Neural progenitor cell (in vitro differentiated cells): ENCODE results near the gene PARN. TPM values are rescaled to one million over a fixed set of nuclear protein-coding genes. Genes with fewer than 3 reads are reported as not detected.

Experiments
- DNase-seq: peaks from one replicate; pipeline ENCODE4 v3.0.0-alpha.2; 2016; ENCODE audit warnings: low spot score
- H2AFZ ChIP-seq: fragments of 200-600 bp; sonication (generic); replicated peaks from 2 replicates; pipeline ENCODE4 v1.6.1; 2016; ENCODE audit warnings: antibody characterized with exemption
- H3F3A ChIP-seq: fragments of 200-600 bp; sonication (generic); 2 replicates; pipeline ENCODE4 v1.6.1; 2016; ENCODE audit warnings: antibody characterized with exemption, low read depth
- H3K27ac ChIP-seq: fragments of 200-600 bp; sonication (generic); 2 replicates; pipeline ENCODE4 v1.5.1; 2016; ENCODE audit warnings: mild to moderate bottlenecking
- H3K27me3 ChIP-seq: fragments of 200-600 bp; sonication (generic); 2 replicates; pipeline ENCODE4 v1.6.1; 2016; ENCODE audit warnings: mild to moderate bottlenecking, moderate library complexity
- H3K36me3 ChIP-seq: fragments of 200-600 bp; sonication (generic); 2 replicates; pipeline ENCODE4 v1.5.1; 2016
- H3K4me1 ChIP-seq: fragments of 200-600 bp; sonication (generic); 2 replicates; pipeline ENCODE4 v1.6.1; 2016; ENCODE audit warnings: mixed run types
- H3K4me2 ChIP-seq: fragments of 200-600 bp; sonication (generic); 2 replicates; pipeline ENCODE4 v1.6.1; 2016
- H3K4me3 ChIP-seq: fragments of 200-600 bp; sonication (generic); 2 replicates; pipeline ENCODE4 v1.5.1; 2016
- H3K79me2 ChIP-seq: fragments of 200-600 bp; sonication (generic); 2 replicates; pipeline ENCODE4 v1.6.1; 2016; ENCODE audit warnings: low read depth
- H3K9ac ChIP-seq: fragments of 200-600 bp; sonication (generic); 2 replicates; pipeline ENCODE4 v1.6.1; 2016
- H3K9me3 ChIP-seq: fragments of 200-600 bp; sonication (generic); 2 replicates; pipeline ENCODE4 v1.5.1; 2016; ENCODE audit warnings: low read depth
- H4K20me1 ChIP-seq: fragments of 200-600 bp; sonication (generic); 2 replicates; pipeline ENCODE4 v1.6.1; 2016; ENCODE audit warnings: low read depth
- H3K27ac Mint-ChIP-seq: 3 replicates; pipeline ENCODE4 v1.8.0; 2021; ENCODE audit warnings: mixed read lengths
- H3K27me3 Mint-ChIP-seq: 2 replicates; pipeline ENCODE4 v1.8.0; 2022; ENCODE audit warnings: low read depth, mild to moderate bottlenecking, inconsistent platforms, moderate library complexity, mixed read lengths; ENCODE audit not compliant: insufficient read depth
- H3K36me3 Mint-ChIP-seq: 3 replicates; pipeline ENCODE4 v1.8.0; 2021; ENCODE audit warnings: mixed read lengths
- H3K4me1 Mint-ChIP-seq: 3 replicates; pipeline ENCODE4 v1.8.0; 2021; ENCODE audit warnings: mixed read lengths
- H3K4me3 Mint-ChIP-seq: 3 replicates; pipeline ENCODE4 v1.8.0; 2021; ENCODE audit warnings: mild to moderate bottlenecking, moderate library complexity, mixed read lengths
- H3K9me3 Mint-ChIP-seq: 3 replicates; pipeline ENCODE4 v1.8.0; 2020; ENCODE audit warnings: mixed read lengths
- EZH2 ChIP-seq: fragments of 200-600 bp; sonication (generic); IDR thresholded peaks from 2 replicates; pipeline ENCODE4 v1.6.1; 2017; ENCODE audit warnings: antibody characterized with exemption, mild to moderate bottlenecking, moderate library complexity
- EZH2phosphoT487 ChIP-seq: fragments of 200-600 bp; sonication (generic); IDR thresholded peaks from 2 replicates; pipeline ENCODE4 v1.6.1; 2017; ENCODE audit warnings: antibody characterized with exemption
- total RNA-seq: library from RNA; depleted of rRNA; stranded (reverse); fragments of >200 nt; gene quantifications from 2 replicates; pipeline ENCODE4 v1.2.3, GENCODE V29; 2015; ENCODE audit warnings: low replicate concordance
- TF ChIP-seq, protein P1 (sequence below): fragments of 200-600 bp; sonication (generic); IDR thresholded peaks from 2 replicates; pipeline ENCODE4 v1.5.1; 2017; ENCODE audit warnings: antibody characterized with exemption, mild to moderate bottlenecking

The PARN gene
- total RNA-seq, 1 donor from 2014 or later: 53.5 TPM

DNA sequence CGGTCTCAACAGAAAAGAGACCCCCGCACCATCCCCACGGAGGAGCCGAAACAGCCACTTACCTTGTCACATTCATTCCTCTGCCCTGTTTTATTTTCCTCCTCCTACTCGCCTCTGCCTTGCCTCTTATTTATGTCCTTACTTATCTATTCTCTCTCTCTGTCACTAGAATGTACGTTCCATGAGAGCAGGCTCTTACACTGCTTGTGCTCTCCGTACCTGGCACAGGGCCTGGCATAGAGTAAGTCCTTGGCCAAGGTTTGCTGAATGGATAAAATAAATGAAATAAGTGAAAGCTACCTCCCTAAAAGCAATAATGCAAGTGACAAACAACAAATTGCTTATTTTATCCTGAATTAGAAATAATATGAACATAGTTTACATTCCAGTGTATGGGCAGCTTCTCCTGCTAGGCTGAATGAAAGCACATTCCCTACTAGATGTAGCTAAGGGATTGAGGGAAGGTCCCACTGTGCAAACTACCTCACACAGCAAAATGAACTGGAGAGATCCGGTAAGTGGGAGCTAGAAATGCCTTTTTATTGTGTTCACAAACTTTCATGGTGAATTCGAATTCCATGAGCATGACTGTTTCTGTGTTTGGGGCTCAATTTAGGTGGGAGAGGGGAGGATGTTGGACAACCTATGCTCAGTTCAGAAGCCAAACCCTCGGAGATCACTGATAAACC is 173.1 kb downstream of the PARN start:
- no peaks in the 10 kb centered on the region for H3K27me3 ChIP-seq
- H3K27ac Mint-ChIP-seq: no peak overlapping the region
- H3K4me1 Mint-ChIP-seq: peaks cover 4% of the 10 kb centered on the region
- no peak overlapping the region for H2AFZ ChIP-seq
- H3K27me3 Mint-ChIP-seq: no peaks in the 10 kb centered on the region
- H3K4me1 ChIP-seq: peaks cover 12% of the 10 kb centered on the region
- H4K20me1 ChIP-seq: no peaks in the 10 kb centered on the region
- H3F3A ChIP-seq: peaks cover 11% of the 10 kb centered on the region
- DNase-seq: no peak
- no peaks in the 10 kb centered on the region for H3K36me3 ChIP-seq
- H3K4me3 Mint-ChIP-seq: no peak overlapping the region
- no peaks in the 10 kb centered on the region for H3K9me3 Mint-ChIP-seq
- no peaks in the 10 kb centered on the region for H3K36me3 Mint-ChIP-seq
- no peak overlapping the region for H3K27ac ChIP-seq
- TF ChIP-seq EZH2: no peak
- TF ChIP-seq EZH2phosphoT487: no peak
- TF ChIP-seq, protein P1, sequence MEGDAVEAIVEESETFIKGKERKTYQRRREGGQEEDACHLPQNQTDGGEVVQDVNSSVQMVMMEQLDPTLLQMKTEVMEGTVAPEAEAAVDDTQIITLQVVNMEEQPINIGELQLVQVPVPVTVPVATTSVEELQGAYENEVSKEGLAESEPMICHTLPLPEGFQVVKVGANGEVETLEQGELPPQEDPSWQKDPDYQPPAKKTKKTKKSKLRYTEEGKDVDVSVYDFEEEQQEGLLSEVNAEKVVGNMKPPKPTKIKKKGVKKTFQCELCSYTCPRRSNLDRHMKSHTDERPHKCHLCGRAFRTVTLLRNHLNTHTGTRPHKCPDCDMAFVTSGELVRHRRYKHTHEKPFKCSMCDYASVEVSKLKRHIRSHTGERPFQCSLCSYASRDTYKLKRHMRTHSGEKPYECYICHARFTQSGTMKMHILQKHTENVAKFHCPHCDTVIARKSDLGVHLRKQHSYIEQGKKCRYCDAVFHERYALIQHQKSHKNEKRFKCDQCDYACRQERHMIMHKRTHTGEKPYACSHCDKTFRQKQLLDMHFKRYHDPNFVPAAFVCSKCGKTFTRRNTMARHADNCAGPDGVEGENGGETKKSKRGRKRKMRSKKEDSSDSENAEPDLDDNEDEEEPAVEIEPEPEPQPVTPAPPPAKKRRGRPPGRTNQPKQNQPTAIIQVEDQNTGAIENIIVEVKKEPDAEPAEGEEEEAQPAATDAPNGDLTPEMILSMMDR: no peak
- H3K9ac ChIP-seq: no peak overlapping the region
- no peak overlapping the region for H3K4me2 ChIP-seq
- H3K9me3 ChIP-seq: no peaks in the 10 kb centered on the region
- no peaks in the 10 kb centered on the region for H3K79me2 ChIP-seq
- H3K4me3 ChIP-seq: no peak overlapping the region

DNA sequence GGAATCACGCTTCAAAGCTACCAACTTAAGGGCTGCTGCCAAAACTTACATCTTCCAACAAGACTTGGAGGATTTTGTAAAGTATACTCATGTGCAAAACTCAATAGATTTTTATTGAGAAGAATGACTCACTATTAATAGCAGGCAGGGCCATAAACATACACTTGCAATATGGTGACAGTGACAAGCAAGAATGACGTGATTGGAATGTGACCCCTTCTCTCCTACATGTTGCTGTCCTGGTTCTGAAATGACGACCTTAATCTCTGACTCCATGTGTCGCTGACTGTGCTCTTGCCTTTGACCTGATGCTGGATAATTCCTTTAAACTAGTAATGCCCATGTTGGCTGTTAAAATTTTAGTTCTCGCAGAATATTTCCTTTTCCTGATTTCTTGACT is 174.5 kb downstream of the PARN start:
- no peaks in the 10 kb centered on the region for H3K79me2 ChIP-seq
- TF ChIP-seq, protein P1: no peak
- no peak for TF ChIP-seq EZH2phosphoT487
- no peak for TF ChIP-seq EZH2
- DNase-seq: no peak
- peaks cover 11% of the 10 kb centered on the region for H3F3A ChIP-seq
- no peaks in the 10 kb centered on the region for H4K20me1 ChIP-seq
- H3K9me3 ChIP-seq: no peaks in the 10 kb centered on the region
- no peaks in the 10 kb centered on the region for H3K9me3 Mint-ChIP-seq
- peaks cover 12% of the 10 kb centered on the region for H3K4me1 ChIP-seq
- H3K9ac ChIP-seq: no peak overlapping the region
- H3K36me3 Mint-ChIP-seq: no peaks in the 10 kb centered on the region
- peaks cover 4% of the 10 kb centered on the region for H3K4me1 Mint-ChIP-seq
- no peaks in the 10 kb centered on the region for H3K36me3 ChIP-seq
- H3K4me3 ChIP-seq: no peak overlapping the region
- no peak overlapping the region for H2AFZ ChIP-seq
- no peak overlapping the region for H3K27ac ChIP-seq
- H3K4me2 ChIP-seq: no peak overlapping the region
- H3K27me3 Mint-ChIP-seq: no peaks in the 10 kb centered on the region
- no peak overlapping the region for H3K27ac Mint-ChIP-seq
- no peaks in the 10 kb centered on the region for H3K27me3 ChIP-seq
- H3K4me3 Mint-ChIP-seq: no peak overlapping the region

DNA sequence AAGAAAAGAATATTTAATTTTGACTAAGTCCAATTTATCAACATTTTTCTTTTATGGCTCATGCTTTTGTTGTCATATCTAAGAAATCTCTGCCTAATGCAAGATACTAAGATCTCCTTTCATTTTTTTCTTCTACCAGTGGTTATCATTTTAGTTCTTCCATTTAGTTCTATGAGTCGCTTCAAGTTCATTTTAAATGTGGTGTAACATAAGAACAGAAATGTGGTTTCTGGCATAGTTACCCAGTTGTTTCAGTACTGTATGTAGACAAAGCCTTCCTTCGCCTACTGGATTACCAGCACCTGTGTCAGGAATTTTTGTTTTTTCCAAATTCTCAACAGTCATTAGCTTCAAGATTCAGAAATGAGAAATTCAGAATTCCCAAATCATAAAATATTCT is 175.7 kb downstream of the PARN start:
- no peak overlapping the region for H3K27ac Mint-ChIP-seq
- no peak overlapping the region for H3K4me3 ChIP-seq

More for the DNA sequence above, 175.7 kb downstream of the PARN start:
- Histone ChIP-seq H3K9me3 (no peaks in the 10 kb centered on the region), H2AFZ (no peak overlapping the region), H4K20me1 (no peaks in the 10 kb centered on the region), H3K27ac (no peak overlapping the region), H3K79me2 (no peaks in the 10 kb centered on the region), H3K27me3 (no peaks in the 10 kb centered on the region), H3K36me3 (no peaks in the 10 kb centered on the region), H3K4me1 (peaks cover 12% of the 10 kb centered on the region), H3K4me2 (no peak overlapping the region), H3K9ac (no peak overlapping the region), H3F3A (peaks cover 11% of the 10 kb centered on the region)
- TF ChIP-seq, protein P1: no peak
- no peak for TF ChIP-seq EZH2phosphoT487
- TF ChIP-seq EZH2: no peak
- no peaks in the 10 kb centered on the region for H3K36me3 Mint-ChIP-seq
- H3K9me3 Mint-ChIP-seq: no peaks in the 10 kb centered on the region
- no peaks in the 10 kb centered on the region for H3K27me3 Mint-ChIP-seq
- H3K4me3 Mint-ChIP-seq: no peak overlapping the region
- DNase-seq: no peak
- peaks cover 4% of the 10 kb centered on the region for H3K4me1 Mint-ChIP-seq
